Bladder microvascular endothelial cell (primary cell): ENCODE results near the gene KCNN1. TPM values are rescaled to one million over a fixed set of nuclear protein-coding genes. Genes with fewer than 3 reads are reported as not detected.

Experiments
- total RNA-seq: library from RNA; depleted of rRNA; stranded (reverse); fragments of >200 nt; gene quantifications from 2 replicates; pipeline ENCODE4 v1.2.3, GENCODE V29; 2014

KCNN1 gene
- total RNA-seq = under 0.01 TPM in 1 of 2 replicates, not detected in the other

DNA sequence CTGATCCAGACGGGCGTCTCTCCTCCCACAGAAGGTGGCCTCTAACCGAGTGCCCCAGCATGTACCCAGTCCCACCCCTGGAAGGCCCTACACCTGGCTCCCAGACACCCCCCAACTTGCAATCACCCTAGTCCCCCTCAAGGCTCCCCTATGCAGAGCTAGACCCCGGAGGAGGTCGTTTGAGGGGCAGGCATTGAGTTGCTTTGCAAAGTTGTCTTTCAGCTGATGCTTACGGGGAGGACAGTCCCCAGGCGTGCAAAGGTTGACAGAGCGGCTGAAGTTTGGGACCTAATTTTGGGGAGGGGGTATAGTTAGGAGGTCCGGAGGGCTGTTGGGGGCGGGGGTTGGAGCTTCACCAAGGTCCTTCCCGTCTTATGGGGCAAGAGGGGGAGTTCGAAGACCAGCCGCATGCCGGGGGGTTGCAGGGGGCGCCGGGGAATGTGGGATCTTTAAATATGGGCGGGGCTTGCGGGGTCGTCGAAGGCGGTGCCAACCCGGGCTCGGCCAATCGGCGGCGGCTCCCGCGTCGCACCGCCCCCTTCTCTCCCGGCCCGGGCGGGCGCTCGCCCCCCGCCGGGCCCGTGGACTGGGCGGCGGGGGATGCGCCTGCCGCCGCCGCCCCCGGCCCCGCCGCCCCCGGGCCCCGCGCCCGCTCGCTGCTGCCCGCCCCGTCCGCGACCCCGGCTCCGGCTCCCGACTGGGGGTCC is at the start of gene KCNN1:
Gene KCNN1 (plus strand): TSS at position 558 of the 707 bp plus-strand sequence. CDS start 6,782 bp downstream, outside the sequence.

DNA sequence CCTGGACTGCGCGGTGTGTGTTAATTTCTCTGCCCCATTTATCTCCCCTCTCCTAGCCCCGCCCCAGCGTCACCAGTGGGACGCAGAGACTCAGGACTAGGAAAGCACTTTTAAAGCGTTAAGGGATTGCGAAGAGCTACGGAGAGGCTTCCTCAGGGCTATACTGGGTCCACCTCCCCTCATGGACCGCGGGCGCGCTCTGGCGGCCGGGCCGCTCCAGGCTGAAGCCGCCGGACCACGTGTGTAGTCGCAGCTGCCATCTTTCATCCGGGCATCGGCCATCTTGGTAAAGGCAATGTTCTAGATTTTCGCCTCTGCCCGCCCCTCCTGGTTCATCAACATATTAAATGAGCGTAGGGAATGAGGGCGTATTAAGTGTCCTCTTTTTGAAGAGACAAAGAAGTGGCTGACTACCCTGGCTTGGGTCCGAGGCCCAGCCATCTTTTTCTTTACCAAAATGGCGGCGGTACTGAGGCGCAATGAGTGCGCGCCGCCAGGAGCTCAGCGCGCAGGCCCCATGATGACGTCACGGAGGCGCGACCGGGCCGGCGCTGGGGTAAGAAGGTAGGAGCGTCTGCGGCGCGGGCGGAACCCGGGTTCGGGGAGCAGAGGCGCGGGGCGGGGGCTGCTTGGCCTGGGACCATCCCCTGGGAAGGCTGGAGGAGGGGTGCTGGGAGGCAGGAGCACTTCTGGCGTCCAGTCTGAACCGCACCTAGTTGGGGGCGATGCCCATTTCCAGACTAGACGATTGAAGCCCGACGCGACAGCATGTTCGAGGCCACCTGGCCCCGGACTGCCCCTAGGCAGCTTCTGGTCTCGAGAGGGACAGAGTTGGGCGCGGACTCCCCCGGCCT is 34.2 kb upstream of the KCNN1 start, which contains the start of gene CCDC124:
Gene CCDC124 (plus strand): TSS at position 531 of the 854 bp plus-strand sequence. CDS start 3,406 bp downstream, outside the sequence.

DNA sequence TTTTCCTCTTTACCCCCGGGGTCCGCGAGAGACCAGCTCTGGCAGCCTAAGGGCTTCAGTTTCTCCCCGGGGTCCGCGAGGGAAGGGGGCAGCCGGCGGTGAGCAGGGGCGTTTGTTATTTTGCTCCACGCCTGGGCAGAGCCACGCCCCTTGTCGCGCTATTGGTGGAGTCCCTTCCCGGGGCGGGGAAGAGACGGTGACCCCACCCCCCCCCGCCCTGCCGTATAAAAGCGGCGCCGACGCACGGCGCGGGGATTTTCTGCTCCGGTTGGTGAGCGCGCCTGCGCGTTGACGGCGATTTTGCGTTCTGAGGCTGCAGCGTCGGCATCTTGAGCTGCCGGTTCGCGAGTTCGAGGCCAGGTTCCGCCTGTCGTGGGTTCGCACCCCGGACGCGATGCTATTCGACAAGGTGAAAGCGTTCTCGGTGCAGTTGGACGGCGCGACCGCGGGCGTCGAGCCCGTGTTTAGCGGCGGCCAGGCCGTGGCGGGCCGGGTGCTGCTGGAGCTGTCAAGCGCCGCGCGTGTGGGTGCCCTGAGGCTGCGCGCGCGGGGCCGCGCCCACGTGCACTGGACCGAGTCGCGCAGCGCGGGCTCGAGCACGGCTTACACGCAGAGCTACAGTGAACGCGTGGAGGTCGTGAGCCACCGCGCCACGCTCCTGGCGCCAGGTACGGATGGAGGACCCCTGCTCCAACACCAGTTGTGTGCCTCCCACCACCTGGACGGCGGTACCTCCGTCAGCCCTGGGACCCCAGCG is 41.2 kb downstream of the KCNN1 start, which contains the start of gene ARRDC2:
Gene ARRDC2 (plus strand): TSS at position 254 of the 757 bp plus-strand sequence. CDS start 141 bp downstream, at position 395.

Other genes with a start within 250 kb of the KCNN1 start
- gene MAP1S, start 247.6 kb upstream of the KCNN1 start, total RNA-seq = 24.1 and 84.1 TPM in 2 replicates
- gene FCHO1, start 215.6 kb upstream of the KCNN1 start, total RNA-seq = 0.31 and 1.1 TPM in 2 replicates
- 0.16 TPM in 1 of 2 replicates, not detected in the other for gene B3GNT3, start 172.0 kb upstream of the KCNN1 start, total RNA-seq
- not detected in 2 replicates for gene INSL3, start 145.6 kb upstream of the KCNN1 start, total RNA-seq
- 4.4 and 5.2 TPM in 2 replicates for gene JAK3, start 119.1 kb upstream of the KCNN1 start, total RNA-seq
- gene RPL18A, start 107.2 kb upstream of the KCNN1 start, total RNA-seq = 882 and 1,185 TPM in 2 replicates
- gene SLC5A5, start 95.2 kb upstream of the KCNN1 start, total RNA-seq = not detected in 2 replicates
- 32.1 and 72.3 TPM in 2 replicates for gene CCDC124, start 34.1 kb upstream of the KCNN1 start, total RNA-seq
- gene ARRDC2, start 41.1 kb downstream of the KCNN1 start, total RNA-seq = 32.7 and 74.5 TPM in 2 replicates
- gene IL12RB1, start 119.8 kb downstream of the KCNN1 start, total RNA-seq = 0.31 and 0.49 TPM in 2 replicates
- 1.1 and 4.7 TPM in 2 replicates for gene MAST3, start 130.7 kb downstream of the KCNN1 start, total RNA-seq
- gene PIK3R2, start 186.1 kb downstream of the KCNN1 start, total RNA-seq = 0.97 and 3.7 TPM in 2 replicates
- gene IFI30, start 206.7 kb downstream of the KCNN1 start, total RNA-seq = 4.4 and 5.7 TPM in 2 replicates
- gene MPV17L2, start 226.1 kb downstream of the KCNN1 start, total RNA-seq = 7.8 and 9.3 TPM in 2 replicates
- 0.16 and 0.94 TPM in 2 replicates for gene RAB3A, start 236.9 kb downstream of the KCNN1 start, total RNA-seq